Neural crest cell (in vitro differentiated cells): Measurements from ENCODE around the gene DCAF5. TPM values are rescaled to one million over a fixed set of nuclear protein-coding genes. Genes with fewer than 3 reads are reported as not detected.

Experiments
- DNase-seq: peaks from one replicate; pipeline ENCODE4 v3.0.0; 2021; ENCODE audit warnings: low read depth, mixed read lengths, low spot score
- H3K27ac Mint-ChIP-seq: one replicate; pipeline ENCODE4 v1.8.0; 2021; ENCODE audit warnings: mild to moderate bottlenecking, mixed read lengths; ENCODE audit not compliant: unreplicated experiment
- H3K27me3 Mint-ChIP-seq: 2 replicates; pipeline ENCODE4 v1.8.0; 2021; ENCODE audit warnings: low read depth, mild to moderate bottlenecking, mixed read lengths
- H3K36me3 Mint-ChIP-seq: 2 replicates; pipeline ENCODE4 v1.8.0; 2021; ENCODE audit warnings: low read depth, mild to moderate bottlenecking, mixed read lengths
- H3K4me1 Mint-ChIP-seq: 2 replicates; pipeline ENCODE4 v1.8.0; 2021; ENCODE audit warnings: mixed read lengths
- H3K4me3 Mint-ChIP-seq: one replicate; pipeline ENCODE4 v1.8.0; 2021; ENCODE audit warnings: mild to moderate bottlenecking, mixed read lengths
- H3K9me3 Mint-ChIP-seq: 2 replicates; pipeline ENCODE4 v1.8.0; 2021; ENCODE audit warnings: mixed read lengths
- total RNA-seq: library from RNA; stranded (reverse); gene quantifications from 2 replicates; pipeline ENCODE4 v1.2.1, GENCODE V29; 2021
- TF ChIP-seq, protein P1 (sequence below): fragments of 200-600 bp; sonication (generic); conservative IDR thresholded peaks from 2 replicates; pipeline ENCODE4 v1.5.0; 2021; ENCODE audit warnings: antibody characterized with exemption, mild to moderate bottlenecking

Gene DCAF5
- total RNA-seq, 1 donor from 2014 or later: 46.7 TPM

DNA sequence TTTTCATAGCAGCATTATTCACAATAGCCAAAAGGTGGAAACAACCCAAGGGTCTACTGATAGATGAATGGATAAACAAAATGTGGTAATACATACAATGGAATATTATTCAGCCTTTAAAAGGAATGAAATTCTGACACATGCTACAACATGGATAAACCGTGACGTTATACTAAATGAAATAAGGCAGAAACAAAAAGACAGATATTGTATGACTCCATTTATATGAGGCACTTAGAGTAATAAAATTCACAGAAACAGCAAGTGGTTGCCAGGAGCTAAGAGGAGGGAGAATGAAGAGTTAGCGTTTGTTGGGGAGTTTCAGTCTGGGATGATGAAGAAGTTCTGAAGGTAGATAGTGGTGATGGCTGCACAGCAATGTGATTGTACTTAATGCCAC is 76.6 kb downstream of the DCAF5 start:
- Mint-ChIP-seq H3K9me3 (no peaks in the 10 kb centered on the region), H3K4me1 (peaks cover 22% of the 10 kb centered on the region), H3K4me3 (no peak overlapping the region), H3K27me3 (no peaks in the 10 kb centered on the region), H3K36me3 (peaks cover 11% of the 10 kb centered on the region), H3K27ac (no peak overlapping the region)
- DNase-seq: no peak
- TF ChIP-seq, protein P1, sequence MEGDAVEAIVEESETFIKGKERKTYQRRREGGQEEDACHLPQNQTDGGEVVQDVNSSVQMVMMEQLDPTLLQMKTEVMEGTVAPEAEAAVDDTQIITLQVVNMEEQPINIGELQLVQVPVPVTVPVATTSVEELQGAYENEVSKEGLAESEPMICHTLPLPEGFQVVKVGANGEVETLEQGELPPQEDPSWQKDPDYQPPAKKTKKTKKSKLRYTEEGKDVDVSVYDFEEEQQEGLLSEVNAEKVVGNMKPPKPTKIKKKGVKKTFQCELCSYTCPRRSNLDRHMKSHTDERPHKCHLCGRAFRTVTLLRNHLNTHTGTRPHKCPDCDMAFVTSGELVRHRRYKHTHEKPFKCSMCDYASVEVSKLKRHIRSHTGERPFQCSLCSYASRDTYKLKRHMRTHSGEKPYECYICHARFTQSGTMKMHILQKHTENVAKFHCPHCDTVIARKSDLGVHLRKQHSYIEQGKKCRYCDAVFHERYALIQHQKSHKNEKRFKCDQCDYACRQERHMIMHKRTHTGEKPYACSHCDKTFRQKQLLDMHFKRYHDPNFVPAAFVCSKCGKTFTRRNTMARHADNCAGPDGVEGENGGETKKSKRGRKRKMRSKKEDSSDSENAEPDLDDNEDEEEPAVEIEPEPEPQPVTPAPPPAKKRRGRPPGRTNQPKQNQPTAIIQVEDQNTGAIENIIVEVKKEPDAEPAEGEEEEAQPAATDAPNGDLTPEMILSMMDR: no peak

DNA sequence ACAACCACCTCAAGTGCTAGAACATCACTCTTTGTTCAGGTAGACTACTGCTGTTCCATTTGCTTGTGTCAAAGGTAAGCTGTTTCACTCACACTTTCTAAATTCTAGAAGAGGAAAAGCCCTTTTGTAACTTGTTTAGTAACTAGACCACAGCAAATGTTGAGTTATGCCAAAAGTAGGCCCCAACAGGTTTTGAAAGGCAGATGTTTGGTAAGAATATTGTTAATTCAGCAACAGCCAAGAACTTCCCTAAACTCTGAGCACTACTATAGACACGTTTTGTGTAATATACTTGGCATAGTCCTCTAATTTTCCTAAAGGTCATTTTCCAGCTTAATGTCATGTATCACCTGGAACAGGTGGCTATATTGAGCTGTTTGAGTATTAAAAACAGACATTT is 79.0 kb downstream of the DCAF5 start:
- Mint-ChIP-seq H3K4me1 (peaks cover 4% of the 10 kb centered on the region), H3K27ac (no peak overlapping the region), H3K36me3 (peaks cover 10% of the 10 kb centered on the region), H3K4me3 (no peak overlapping the region), H3K27me3 (no peaks in the 10 kb centered on the region), H3K9me3 (no peaks in the 10 kb centered on the region)
- DNase-seq: no peak
- TF ChIP-seq, protein P1: no peak

DNA sequence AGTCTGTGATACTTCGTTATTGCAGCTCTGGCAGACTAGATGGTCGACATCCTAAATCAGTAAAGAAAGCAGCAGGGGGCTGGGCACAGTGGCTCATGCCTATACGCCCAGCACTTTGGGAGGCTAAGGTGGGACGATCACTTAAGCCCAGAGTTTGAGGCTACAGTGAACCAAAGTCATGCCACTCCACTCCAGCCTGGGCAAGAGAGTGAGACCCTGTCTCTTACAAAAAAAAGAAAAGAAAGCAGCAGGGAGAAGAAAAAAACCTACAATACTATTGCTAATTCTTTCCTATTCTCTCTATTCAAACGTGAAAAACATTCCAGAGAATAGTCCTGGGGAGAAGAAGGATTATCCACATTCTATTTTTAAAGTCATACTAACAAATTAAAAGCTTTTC is 79.5 kb downstream of the DCAF5 start:
- H3K4me3 Mint-ChIP-seq: no peak overlapping the region
- TF ChIP-seq, protein P1: no peak
- no peaks in the 10 kb centered on the region for H3K9me3 Mint-ChIP-seq
- no peaks in the 10 kb centered on the region for H3K27me3 Mint-ChIP-seq
- H3K27ac Mint-ChIP-seq: no peak overlapping the region
- H3K4me1 Mint-ChIP-seq: peaks cover 1% of the 10 kb centered on the region
- peaks cover 8% of the 10 kb centered on the region for H3K36me3 Mint-ChIP-seq
- DNase-seq: no peak

DNA sequence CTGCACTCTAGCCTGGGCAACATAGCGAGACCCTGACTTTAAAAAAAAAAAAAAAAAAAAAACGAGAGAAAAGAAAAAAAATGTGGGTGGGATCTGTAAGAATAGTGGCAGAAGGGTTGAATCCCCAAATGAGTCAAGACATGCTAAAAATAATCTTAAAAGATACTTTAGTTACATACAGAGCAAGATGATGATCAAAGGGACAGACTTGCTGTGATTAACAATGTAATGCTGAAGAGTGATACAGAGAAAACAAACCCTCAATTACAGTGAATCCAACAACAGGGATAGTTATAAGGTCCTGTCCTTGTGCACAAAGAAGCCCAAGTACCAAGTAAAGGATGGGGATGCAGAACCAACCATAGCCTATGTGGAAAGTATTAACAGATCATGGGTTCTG is 80.3 kb downstream of the DCAF5 start:
- H3K9me3 Mint-ChIP-seq: no peaks in the 10 kb centered on the region
- no peak overlapping the region for H3K27ac Mint-ChIP-seq
- peaks cover 6% of the 10 kb centered on the region for H3K36me3 Mint-ChIP-seq
- no peaks in the 10 kb centered on the region for H3K27me3 Mint-ChIP-seq
- H3K4me3 Mint-ChIP-seq: no peak overlapping the region
- H3K4me1 Mint-ChIP-seq: no peaks in the 10 kb centered on the region
- no peak for DNase-seq
- TF ChIP-seq, protein P1: no peak

DNA sequence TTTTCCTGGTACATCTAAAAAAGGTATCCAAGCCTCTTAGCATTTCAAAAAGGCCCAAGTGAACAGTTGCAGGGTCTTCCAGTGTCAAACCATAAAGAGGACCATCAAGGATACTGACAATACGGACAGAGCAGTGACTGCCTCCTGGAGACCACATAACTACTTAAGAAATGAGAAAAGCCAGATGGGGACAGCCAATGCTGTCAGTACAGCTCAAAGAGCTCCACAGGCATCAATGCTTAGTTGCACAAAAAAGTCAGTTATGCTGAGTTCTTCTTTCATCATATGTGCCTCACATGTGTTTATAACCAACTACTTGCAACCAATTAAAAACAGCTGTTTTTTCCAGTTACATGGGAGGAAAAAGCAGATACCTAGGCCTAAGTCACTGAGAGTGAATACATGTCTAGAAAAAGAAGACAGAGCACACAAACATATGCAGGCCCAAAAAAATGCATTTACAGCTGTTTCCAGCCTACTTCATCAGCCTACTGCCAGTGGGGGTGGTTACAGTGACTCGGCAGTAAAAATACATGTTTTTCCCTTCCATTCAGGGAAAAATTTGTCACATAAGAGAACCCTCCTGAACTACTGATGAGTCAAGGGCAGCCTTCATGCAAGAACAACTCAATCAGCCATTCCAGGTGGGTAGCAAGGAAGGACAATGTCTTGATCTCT is 84.0 kb downstream of the DCAF5 start:
- Mint-ChIP-seq H3K36me3 (peaks cover 5% of the 10 kb centered on the region), H3K4me3 (no peak overlapping the region), H3K4me1 (no peaks in the 10 kb centered on the region), H3K27ac (peak overlapping the region; percentile 47), H3K9me3 (no peaks in the 10 kb centered on the region), H3K27me3 (no peaks in the 10 kb centered on the region)
- no peak for DNase-seq
- TF ChIP-seq, protein P1: no peak
